ENCODE measurements around the gene RTEL1. TPM values are rescaled to one million over a fixed set of nuclear protein-coding genes. Genes with fewer than 3 reads are reported as not detected.

Gene RTEL1
- total RNA-seq, 4 donors from 2014 or later = 8.5 to 38.3 (median 12.7) TPM

DNA sequence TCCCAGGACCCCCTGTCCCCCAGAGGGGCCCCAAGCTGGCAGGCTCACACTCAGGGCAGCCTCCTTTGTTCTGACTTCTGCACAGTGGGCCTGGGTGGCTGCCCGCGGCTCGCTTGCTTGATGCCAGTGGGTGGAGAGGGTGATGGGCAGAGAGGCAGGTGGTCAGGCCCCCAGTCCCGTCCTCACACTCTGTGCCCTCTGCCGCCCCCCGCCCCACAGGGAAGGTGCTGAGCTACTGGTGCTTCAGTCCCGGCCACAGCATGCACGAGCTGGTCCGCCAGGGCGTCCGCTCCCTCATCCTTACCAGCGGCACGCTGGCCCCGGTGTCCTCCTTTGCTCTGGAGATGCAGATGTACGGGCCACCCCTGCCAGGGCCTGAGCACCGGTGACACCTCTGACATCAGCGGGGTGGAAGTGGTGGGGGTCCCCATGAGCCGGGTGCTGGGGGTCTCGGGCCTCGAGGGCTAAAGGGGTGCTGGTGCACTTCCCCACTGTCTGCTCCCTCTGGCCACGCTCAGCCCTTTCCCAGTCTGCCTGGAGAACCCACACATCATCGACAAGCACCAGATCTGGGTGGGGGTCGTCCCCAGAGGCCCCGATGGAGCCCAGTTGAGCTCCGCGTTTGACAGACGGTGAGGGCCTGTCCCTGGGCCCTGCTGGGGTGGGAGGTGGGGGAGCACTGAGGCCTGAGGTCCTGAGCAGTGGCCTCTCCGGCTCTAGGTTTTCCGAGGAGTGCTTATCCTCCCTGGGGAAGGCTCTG is 29.5 kb downstream of the RTEL1 start:
- DNase-seq (ENCODE audit: low spot score in 2 of 2) = no peak
- no peak for TF ChIP-seq POLR2A (IDR thresholded peaks at IDR 0.05)
- no peak for TF ChIP-seq CTCF (IDR thresholded peaks at IDR 0.05)
- H3K4me3 ChIP-seq (ENCODE audit: low read depth, poor library complexity, severe bottlenecking) = no peak overlapping the region

GRCh38 chr20:63688228-63689045 is 30.3 kb downstream of the RTEL1 start:
- no peak for DNase-seq (ENCODE audit: low spot score in 2 of 2)
- intact Hi-C loops (cut with DNase I; ENCODE audit: low total_unique reads) = no loop called here
- 72 to 74% methylated on average over 31 of the region's 31 CpGs for WGBS, 2 donors

More for the DNA sequence above, 29.5 kb downstream of the RTEL1 start:
- WGBS, 2 donors = 89 to 90% methylated on average over 16 to 26 of the region's 29 CpGs
- intact Hi-C loops (cut with DNase I; ENCODE audit: low total_unique reads) = no loop called here

GRCh38 chr20:63689046-63690002 is 31.2 kb downstream of the RTEL1 start:
- TF ChIP-seq CTCF (IDR thresholded peaks at IDR 0.05) (no peak), POLR2A (IDR thresholded peaks at IDR 0.05) (no peak)
- no peak for DNase-seq (ENCODE audit: low spot score in 2 of 2)
- WGBS, 2 donors = 86 to 88% methylated on average over 32 to 38 of the region's 44 CpGs
- H3K4me3 ChIP-seq (ENCODE audit: low read depth, poor library complexity, severe bottlenecking) = no peak overlapping the region
- intact Hi-C loops (cut with DNase I; ENCODE audit: low total_unique reads) = no loop called here

More at GRCh38 chr20:63688228-63689045, 30.3 kb downstream of the RTEL1 start:
- TF ChIP-seq POLR2A (IDR thresholded peaks at IDR 0.05) = no peak
- no peak for TF ChIP-seq CTCF (IDR thresholded peaks at IDR 0.05)
- no peak overlapping the region for H3K4me3 ChIP-seq (ENCODE audit: low read depth, poor library complexity, severe bottlenecking)

GRCh38 chr20:63690003-63690897 is 32.1 kb downstream of the RTEL1 start:
- WGBS, 2 donors = 68 to 73% methylated on average over 19 to 36 of the region's 40 CpGs
- H3K4me3 ChIP-seq (ENCODE audit: low read depth, poor library complexity, severe bottlenecking) = no peak overlapping the region
- peak in 1 of 2 donors; percentile 83 for DNase-seq (ENCODE audit: low spot score in 2 of 2)
- intact Hi-C loops (cut with DNase I; ENCODE audit: low total_unique reads) = no loop called here
- TF ChIP-seq POLR2A (IDR thresholded peaks at IDR 0.05) (no peak), CTCF (IDR thresholded peaks at IDR 0.05) (no peak)

Data from lower leg skin (tissue), 4 donors.